ENCODE data around the gene FOLR1. TPM values are rescaled to one million over a fixed set of nuclear protein-coding genes. Genes with fewer than 3 reads are reported as not detected.

Gene FOLR1
- total and polyA plus RNA-seq, 9 of the 15 experiments (the other 6 are each of a cell fraction or from before 2014, with no cell fraction given) = 0.22 to 2.3 (median 1.0) TPM

Other genes with a start within 250 kb of the FOLR1 start
Only the 7 nearest of the 11 such genes appear.
- 86.0 and 124 TPM in 2 replicates for gene LAMTOR1, start 88.8 kb upstream of the FOLR1 start, total RNA-seq (2014; rRNA removed)
- 71.5 and 84.6 TPM in 2 replicates for gene LAMTOR1, start 88.8 kb upstream of the FOLR1 start, total RNA-seq (2014; rRNA removed; fragmentation: Illumina TruSeq; extraction: Trizol)
- 77.4 and 80.0 TPM in 2 replicates for gene LAMTOR1, start 88.8 kb upstream of the FOLR1 start, total RNA-seq (2015; rRNA removed; fragmentation: Illumina TruSeq; extraction: Trizol)
- gene LAMTOR1, start 88.8 kb upstream of the FOLR1 start, total RNA-seq (2021) = 66.4 and 71.3 TPM in 2 replicates
- 62.6 and 76.1 TPM in 2 replicates for gene LAMTOR1, start 88.8 kb upstream of the FOLR1 start, polyA plus RNA-seq (2011; rRNA removed)
- 104 and 110 TPM in 2 replicates for gene LAMTOR1, start 88.8 kb upstream of the FOLR1 start, polyA plus RNA-seq (2014; fragmentation: Illumina TruSeq; extraction: Trizol)
- gene LAMTOR1, start 88.8 kb upstream of the FOLR1 start, polyA plus RNA-seq (2014; fragmentation: Nextera tagmentation; extraction: Ambion mirVana) = 10 to 100 TPM; 91.1 to 97.5 TPM
- 85.3 and 93.5 TPM in 2 replicates for gene LAMTOR1, start 88.8 kb upstream of the FOLR1 start, polyA plus RNA-seq (2014; rRNA removed)
- not detected in 2 replicates for gene TOMT, start 86.2 kb upstream of the FOLR1 start, total RNA-seq (2014; rRNA removed)
- gene TOMT, start 86.2 kb upstream of the FOLR1 start, total RNA-seq (2014; rRNA removed; fragmentation: Illumina TruSeq; extraction: Trizol) = not detected in 2 replicates
- not detected in 2 replicates for gene TOMT, start 86.2 kb upstream of the FOLR1 start, total RNA-seq (2015; rRNA removed; fragmentation: Illumina TruSeq; extraction: Trizol)
- not detected in 2 replicates for gene TOMT, start 86.2 kb upstream of the FOLR1 start, total RNA-seq (2021)
- not detected in 2 replicates for gene TOMT, start 86.2 kb upstream of the FOLR1 start, polyA plus RNA-seq (2011; rRNA removed)
- gene TOMT, start 86.2 kb upstream of the FOLR1 start, polyA plus RNA-seq (2014; fragmentation: Illumina TruSeq; extraction: Trizol) = not detected in 2 replicates
- not detected for gene TOMT, start 86.2 kb upstream of the FOLR1 start, polyA plus RNA-seq (2014; fragmentation: Nextera tagmentation; extraction: Ambion mirVana)
- not detected in 2 replicates for gene TOMT, start 86.2 kb upstream of the FOLR1 start, polyA plus RNA-seq (2014; rRNA removed)
- gene ANAPC15, start 79.4 kb upstream of the FOLR1 start, total RNA-seq (2014; rRNA removed) = 71.8 and 79.9 TPM in 2 replicates
- gene ANAPC15, start 79.4 kb upstream of the FOLR1 start, total RNA-seq (2014; rRNA removed; fragmentation: Illumina TruSeq; extraction: Trizol) = 53.5 and 59.0 TPM in 2 replicates
- gene ANAPC15, start 79.4 kb upstream of the FOLR1 start, total RNA-seq (2015; rRNA removed; fragmentation: Illumina TruSeq; extraction: Trizol) = 67.2 and 74.9 TPM in 2 replicates
- 63.5 and 72.7 TPM in 2 replicates for gene ANAPC15, start 79.4 kb upstream of the FOLR1 start, total RNA-seq (2021)
- 40.9 and 53.0 TPM in 2 replicates for gene ANAPC15, start 79.4 kb upstream of the FOLR1 start, polyA plus RNA-seq (2011; rRNA removed)
- gene ANAPC15, start 79.4 kb upstream of the FOLR1 start, polyA plus RNA-seq (2014; fragmentation: Illumina TruSeq; extraction: Trizol) = 110 and 117 TPM in 2 replicates
- 100 to 1,000 TPM; 197 to 254 TPM for gene ANAPC15, start 79.4 kb upstream of the FOLR1 start, polyA plus RNA-seq (2014; fragmentation: Nextera tagmentation; extraction: Ambion mirVana)
- gene ANAPC15, start 79.4 kb upstream of the FOLR1 start, polyA plus RNA-seq (2014; rRNA removed) = 75.7 and 80.1 TPM in 2 replicates
- gene FOLR3, start 56.4 kb upstream of the FOLR1 start, total RNA-seq (2014; rRNA removed) = not detected in 2 replicates
- not detected in 2 replicates for gene FOLR3, start 56.4 kb upstream of the FOLR1 start, total RNA-seq (2014; rRNA removed; fragmentation: Illumina TruSeq; extraction: Trizol)
- gene FOLR3, start 56.4 kb upstream of the FOLR1 start, total RNA-seq (2015; rRNA removed; fragmentation: Illumina TruSeq; extraction: Trizol) = not detected in 2 replicates
- gene FOLR3, start 56.4 kb upstream of the FOLR1 start, total RNA-seq (2021) = not detected in 2 replicates
- gene FOLR3, start 56.4 kb upstream of the FOLR1 start, polyA plus RNA-seq (2011; rRNA removed) = not detected in 2 replicates
- not detected in 2 replicates for gene FOLR3, start 56.4 kb upstream of the FOLR1 start, polyA plus RNA-seq (2014; fragmentation: Illumina TruSeq; extraction: Trizol)
- not detected for gene FOLR3, start 56.4 kb upstream of the FOLR1 start, polyA plus RNA-seq (2014; fragmentation: Nextera tagmentation; extraction: Ambion mirVana)
- gene FOLR3, start 56.4 kb upstream of the FOLR1 start, polyA plus RNA-seq (2014; rRNA removed) = not detected in 2 replicates
- gene FOLR2, start 24.7 kb downstream of the FOLR1 start, total RNA-seq (2014; rRNA removed) = not detected in 2 replicates
- not detected in 2 replicates for gene FOLR2, start 24.7 kb downstream of the FOLR1 start, total RNA-seq (2014; rRNA removed; fragmentation: Illumina TruSeq; extraction: Trizol)
- not detected in 2 replicates for gene FOLR2, start 24.7 kb downstream of the FOLR1 start, total RNA-seq (2015; rRNA removed; fragmentation: Illumina TruSeq; extraction: Trizol)
- gene FOLR2, start 24.7 kb downstream of the FOLR1 start, total RNA-seq (2021) = 0.20 TPM in 1 of 2 replicates, not detected in the other
- gene FOLR2, start 24.7 kb downstream of the FOLR1 start, polyA plus RNA-seq (2011; rRNA removed) = not detected in 2 replicates
- 0.28 TPM in 1 of 2 replicates, not detected in the other for gene FOLR2, start 24.7 kb downstream of the FOLR1 start, polyA plus RNA-seq (2014; fragmentation: Illumina TruSeq; extraction: Trizol)
- under 1 TPM in 1 of 2 experiments, not detected in 1; 0.27 TPM for gene FOLR2, start 24.7 kb downstream of the FOLR1 start, polyA plus RNA-seq (2014; fragmentation: Nextera tagmentation; extraction: Ambion mirVana)
- gene FOLR2, start 24.7 kb downstream of the FOLR1 start, polyA plus RNA-seq (2014; rRNA removed) = not detected in 2 replicates
- 61.6 and 94.9 TPM in 2 replicates for gene INPPL1, start 32.6 kb downstream of the FOLR1 start, total RNA-seq (2014; rRNA removed)
- gene INPPL1, start 32.6 kb downstream of the FOLR1 start, total RNA-seq (2014; rRNA removed; fragmentation: Illumina TruSeq; extraction: Trizol) = 36.2 and 37.8 TPM in 2 replicates
- 51.1 and 52.7 TPM in 2 replicates for gene INPPL1, start 32.6 kb downstream of the FOLR1 start, total RNA-seq (2015; rRNA removed; fragmentation: Illumina TruSeq; extraction: Trizol)
- gene INPPL1, start 32.6 kb downstream of the FOLR1 start, total RNA-seq (2021) = 135 and 137 TPM in 2 replicates
- 75.9 and 141 TPM in 2 replicates for gene INPPL1, start 32.6 kb downstream of the FOLR1 start, polyA plus RNA-seq (2011; rRNA removed)
- 83.2 and 84.0 TPM in 2 replicates for gene INPPL1, start 32.6 kb downstream of the FOLR1 start, polyA plus RNA-seq (2014; fragmentation: Illumina TruSeq; extraction: Trizol)
- gene INPPL1, start 32.6 kb downstream of the FOLR1 start, polyA plus RNA-seq (2014; fragmentation: Nextera tagmentation; extraction: Ambion mirVana) = under 1 TPM; 0.55 to 0.81 TPM
- 94.8 and 118 TPM in 2 replicates for gene INPPL1, start 32.6 kb downstream of the FOLR1 start, polyA plus RNA-seq (2014; rRNA removed)
- not detected in 2 replicates for gene PHOX2A, start 52.0 kb downstream of the FOLR1 start, total RNA-seq (2014; rRNA removed)
- gene PHOX2A, start 52.0 kb downstream of the FOLR1 start, total RNA-seq (2014; rRNA removed; fragmentation: Illumina TruSeq; extraction: Trizol) = not detected in 2 replicates
- not detected in 2 replicates for gene PHOX2A, start 52.0 kb downstream of the FOLR1 start, total RNA-seq (2015; rRNA removed; fragmentation: Illumina TruSeq; extraction: Trizol)
- not detected in 2 replicates for gene PHOX2A, start 52.0 kb downstream of the FOLR1 start, total RNA-seq (2021)
- gene PHOX2A, start 52.0 kb downstream of the FOLR1 start, polyA plus RNA-seq (2011; rRNA removed) = not detected in 2 replicates
- not detected in 2 replicates for gene PHOX2A, start 52.0 kb downstream of the FOLR1 start, polyA plus RNA-seq (2014; fragmentation: Illumina TruSeq; extraction: Trizol)
- not detected for gene PHOX2A, start 52.0 kb downstream of the FOLR1 start, polyA plus RNA-seq (2014; fragmentation: Nextera tagmentation; extraction: Ambion mirVana)
- gene PHOX2A, start 52.0 kb downstream of the FOLR1 start, polyA plus RNA-seq (2014; rRNA removed) = not detected in 2 replicates

Measured in K562 (cell line).